GM21367 (cell line): ENCODE results near the gene TAF1.
"Not testable (repeated sequence)": the region's sequence is repeated elsewhere in the genome, so short reads cannot be mapped to it uniquely, and the experiment has no call there.

ENCODE experiments used
- ATAC-seq: cut with Tn5 transposase; IDR thresholded peaks from one replicate; pipeline ENCODE4 v1.9.1; 2021; ENCODE audit not compliant: unreplicated experiment

The TAF1 gene

GRCh38 chrX:71365875-71366673, at the start of gene TAF1:
TAF1 (plus strand) TSS chrX:71366357; CDS start chrX:71366375, 18 bp downstream.
- ATAC-seq, result peak; percentile 85

DNA sequence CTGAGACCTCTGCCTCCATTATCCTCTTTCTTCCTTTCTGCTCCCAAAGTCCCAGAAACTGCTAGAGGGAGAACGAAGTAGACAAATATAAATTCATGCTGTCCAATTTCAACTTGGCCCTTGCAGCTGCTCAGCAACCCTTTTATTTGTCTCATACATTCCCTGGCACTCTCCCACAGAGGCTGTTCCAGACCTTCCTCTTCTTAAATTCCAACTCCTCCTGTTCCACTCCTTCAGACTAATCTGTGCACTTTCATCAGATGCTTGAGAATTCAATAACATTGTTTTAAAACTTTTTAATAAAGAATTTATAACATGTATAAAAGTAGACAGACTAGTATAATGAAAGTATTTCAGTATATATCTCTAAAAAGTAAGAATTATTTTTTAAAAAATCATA, 49.2 kb upstream of the TAF1 start:
- ATAC-seq, result not testable (repeated sequence)

- no peak for ATAC-seq
Observed at GRCh38 chrX:71320126-71320525, 46.0 kb upstream of the TAF1 start.

DNA sequence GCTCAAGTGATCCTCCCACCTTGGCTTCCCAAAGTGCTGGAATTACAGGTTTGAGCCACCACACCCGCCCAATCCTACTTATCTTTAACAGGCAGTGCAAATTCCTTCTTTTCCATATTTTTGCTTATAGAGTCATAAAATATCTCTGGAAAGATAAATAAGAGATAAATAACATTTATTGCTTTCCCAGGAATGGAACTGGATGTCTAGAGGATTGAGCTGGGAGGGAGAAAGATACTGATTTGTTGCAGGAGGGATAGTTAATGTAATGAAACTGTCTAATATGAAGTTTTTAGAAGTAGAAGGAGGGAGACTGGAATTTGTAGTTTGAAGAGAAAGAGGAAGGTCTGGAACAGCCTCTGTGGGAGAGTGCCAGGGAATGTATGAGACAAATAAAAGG, 44.4 kb upstream of the TAF1 start:
- ATAC-seq, result no peak

DNA sequence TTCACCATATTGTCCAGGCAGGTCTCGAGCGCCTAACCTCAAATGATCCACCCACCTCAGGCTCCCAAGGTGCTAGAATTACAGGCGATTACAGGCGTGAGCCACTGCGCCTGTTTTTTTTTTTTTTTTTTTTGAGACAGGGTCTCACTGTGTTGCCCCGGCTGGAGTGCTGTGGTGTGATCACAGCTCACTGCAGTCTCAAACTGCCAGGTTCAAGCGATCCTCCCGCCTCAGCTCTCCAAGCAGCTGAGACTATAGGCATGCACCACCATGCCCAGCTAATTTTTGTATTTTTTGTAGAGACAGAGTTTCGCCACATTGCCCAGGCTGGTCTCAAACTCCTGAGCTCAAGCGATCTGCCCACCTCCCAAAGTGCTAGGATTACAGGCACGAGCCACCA, 41.7 kb upstream of the TAF1 start:
- ATAC-seq, result not testable (repeated sequence)

- ATAC-seq, result no peak
Observed at GRCh38 chrX:71326394-71326793, 39.8 kb upstream of the TAF1 start.

- not testable (repeated sequence) for ATAC-seq
Observed at GRCh38 chrX:71349151-71349665, 16.9 kb upstream of the TAF1 start.

DNA sequence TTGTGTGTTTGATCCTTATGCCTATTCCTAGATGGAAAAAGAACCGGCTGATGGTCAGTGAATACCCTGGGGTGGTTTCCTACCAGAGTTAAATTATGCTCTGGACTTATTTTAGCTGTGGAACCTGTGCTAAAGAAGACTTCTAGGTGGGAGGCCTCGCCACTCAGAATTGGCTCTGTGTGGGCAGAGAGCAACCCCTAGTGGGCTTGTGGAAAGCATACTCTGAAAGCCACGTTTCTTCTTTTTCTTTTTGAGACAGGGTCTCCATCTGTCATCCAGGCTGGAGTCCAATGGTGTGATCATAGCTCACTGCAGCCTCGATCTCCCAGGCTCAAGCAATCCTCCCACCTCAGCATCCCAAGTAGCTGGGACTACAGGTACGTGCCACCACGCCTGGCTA, 16.3 kb upstream of the TAF1 start:
- not testable (repeated sequence) for ATAC-seq

DNA sequence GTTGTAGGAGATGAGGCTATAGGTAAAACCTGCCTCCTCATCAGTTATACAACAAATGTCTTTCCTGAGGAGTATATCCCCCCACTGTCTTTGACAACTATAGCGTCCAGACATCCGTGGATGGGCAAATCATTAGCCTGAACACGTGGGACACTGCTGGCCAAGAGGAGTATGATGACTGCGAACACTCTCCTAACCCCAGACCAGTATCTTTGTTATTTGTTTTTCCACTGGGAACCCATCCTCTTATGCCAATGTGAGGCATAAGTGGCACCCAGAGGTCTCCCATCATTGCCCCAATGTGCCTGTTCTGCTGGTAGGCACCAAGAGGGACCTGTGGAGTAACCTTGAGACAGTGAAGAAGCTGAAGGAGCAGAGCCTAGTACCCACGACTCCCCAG, 13.7 kb upstream of the TAF1 start:
- not testable (repeated sequence) for ATAC-seq

DNA sequence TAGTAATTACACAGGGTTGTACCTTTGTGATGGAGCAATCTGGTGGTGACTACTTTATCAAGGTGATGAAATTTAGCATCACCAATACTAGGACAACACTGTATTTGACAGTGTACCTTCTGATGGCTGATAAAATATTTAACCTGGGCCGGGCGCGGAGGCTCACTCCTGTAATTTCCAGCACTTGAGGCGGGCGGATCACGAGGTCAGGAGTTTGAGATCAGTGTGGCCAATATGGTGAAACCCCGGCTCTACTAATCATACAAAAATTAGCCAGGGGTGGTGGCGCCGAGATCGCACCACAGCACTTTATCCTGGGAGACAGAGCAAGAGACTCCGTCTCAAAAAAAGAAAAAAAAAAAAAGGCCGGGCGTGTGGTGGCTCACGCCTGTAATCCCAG, 1.9 kb upstream of the TAF1 start:
- no peak for ATAC-seq

- peak; percentile 2 for ATAC-seq
Observed at GRCh38 chrX:71365356-71365874, 742 bp upstream of the TAF1 start.

GRCh38 chrX:71366674-71367256, 608 bp downstream of the TAF1 start:
- ATAC-seq, result peak; percentile 18

- ATAC-seq, result no peak
Observed at GRCh38 chrX:71367396-71367795, 1.2 kb downstream of the TAF1 start.

- ATAC-seq, result no peak
Observed at GRCh38 chrX:71372388-71372787, 6.2 kb downstream of the TAF1 start.

DNA sequence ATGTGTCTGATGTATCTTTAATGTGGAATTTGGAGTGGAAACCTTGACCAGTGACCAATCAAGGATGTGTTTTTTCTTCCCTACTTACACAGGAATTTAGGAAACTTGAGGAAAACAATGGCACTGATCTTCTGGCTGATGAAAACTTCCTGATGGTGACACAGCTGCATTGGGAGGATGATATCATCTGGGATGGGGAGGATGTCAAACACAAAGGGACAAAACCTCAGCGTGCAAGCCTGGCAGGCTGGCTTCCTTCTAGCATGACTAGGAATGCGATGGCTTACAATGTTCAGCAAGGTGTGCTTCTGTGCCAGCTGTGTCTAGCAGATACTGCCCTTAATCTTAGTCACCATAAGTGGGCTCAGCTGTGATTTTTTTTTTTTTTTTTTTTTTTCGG, 12.6 kb downstream of the TAF1 start:
- no peak for ATAC-seq

- ATAC-seq, result not testable (repeated sequence)
Observed at GRCh38 chrX:71391725-71392124, 25.6 kb downstream of the TAF1 start.

DNA sequence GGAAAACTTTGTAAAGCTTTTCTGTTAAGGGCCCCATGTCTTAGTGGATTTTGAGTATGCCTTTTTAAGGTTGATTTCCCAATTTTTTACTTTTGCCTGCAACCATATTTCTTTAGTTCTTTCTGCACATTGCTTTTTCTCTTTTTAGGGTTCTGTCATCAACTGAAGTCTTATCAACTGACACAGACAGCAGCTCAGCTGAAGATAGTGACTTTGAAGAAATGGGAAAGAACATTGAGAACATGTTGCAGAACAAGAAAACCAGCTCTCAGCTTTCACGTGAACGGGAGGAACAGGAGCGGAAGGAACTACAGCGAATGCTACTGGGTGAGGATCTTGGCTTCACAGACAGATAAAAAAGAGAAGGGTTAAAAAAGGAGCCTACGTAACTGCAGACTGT, 27.8 kb downstream of the TAF1 start:
- no peak for ATAC-seq

GRCh38 chrX:71396576-71396975, 30.4 kb downstream of the TAF1 start:
- ATAC-seq, result no peak

GRCh38 chrX:71400710-71401109, 34.6 kb downstream of the TAF1 start:
- ATAC-seq, result no peak

GRCh38 chrX:71416260-71416659, 50.1 kb downstream of the TAF1 start:
- ATAC-seq, result not testable (repeated sequence)

DNA sequence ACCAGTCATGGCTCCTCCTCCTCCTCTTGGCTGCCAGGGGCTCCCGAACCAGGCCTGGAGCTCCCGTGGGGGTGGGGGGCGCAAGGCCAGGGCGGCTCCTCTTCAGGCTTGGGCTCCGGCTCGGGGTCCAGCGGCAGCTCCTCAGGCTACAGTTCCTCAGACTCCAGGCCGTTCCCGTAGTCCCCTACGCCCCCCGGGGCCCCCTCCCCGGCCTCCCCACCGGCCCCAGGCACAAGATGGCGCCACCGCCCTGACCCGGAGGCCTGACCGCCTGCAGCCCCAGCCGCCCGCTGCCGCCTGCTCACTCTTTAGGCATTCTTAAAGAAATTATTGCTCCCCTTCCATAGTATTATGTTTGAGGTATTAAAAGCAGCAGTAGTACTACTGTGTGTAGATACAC, 54.5 kb downstream of the TAF1 start:
- ATAC-seq, result no peak

GRCh38 chrX:71432733-71433132, 66.6 kb downstream of the TAF1 start:
- ATAC-seq, result no peak
